ENCODE results near the gene DUSP10.

DNA sequence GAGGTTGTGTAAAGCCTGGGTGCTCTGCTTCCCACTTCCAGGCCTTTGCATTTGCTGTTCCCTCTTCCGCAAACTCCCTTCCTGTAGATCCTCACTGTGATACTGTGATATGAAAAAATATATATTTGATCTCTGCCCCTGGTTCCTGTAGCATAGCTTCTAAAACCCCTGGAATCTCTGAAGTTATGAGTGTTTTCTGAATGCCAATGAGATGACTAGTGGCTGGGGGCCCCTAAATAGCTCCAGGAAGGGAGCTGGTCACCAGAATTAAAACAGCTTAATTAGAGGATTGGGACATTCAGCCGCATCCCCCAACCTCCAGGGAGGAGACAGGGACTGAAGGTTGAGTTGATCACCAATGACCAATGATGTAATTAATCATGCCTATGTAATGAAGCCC, 21.9 kb downstream of the DUSP10 start:
- TF ChIP-seq, protein P1, sequence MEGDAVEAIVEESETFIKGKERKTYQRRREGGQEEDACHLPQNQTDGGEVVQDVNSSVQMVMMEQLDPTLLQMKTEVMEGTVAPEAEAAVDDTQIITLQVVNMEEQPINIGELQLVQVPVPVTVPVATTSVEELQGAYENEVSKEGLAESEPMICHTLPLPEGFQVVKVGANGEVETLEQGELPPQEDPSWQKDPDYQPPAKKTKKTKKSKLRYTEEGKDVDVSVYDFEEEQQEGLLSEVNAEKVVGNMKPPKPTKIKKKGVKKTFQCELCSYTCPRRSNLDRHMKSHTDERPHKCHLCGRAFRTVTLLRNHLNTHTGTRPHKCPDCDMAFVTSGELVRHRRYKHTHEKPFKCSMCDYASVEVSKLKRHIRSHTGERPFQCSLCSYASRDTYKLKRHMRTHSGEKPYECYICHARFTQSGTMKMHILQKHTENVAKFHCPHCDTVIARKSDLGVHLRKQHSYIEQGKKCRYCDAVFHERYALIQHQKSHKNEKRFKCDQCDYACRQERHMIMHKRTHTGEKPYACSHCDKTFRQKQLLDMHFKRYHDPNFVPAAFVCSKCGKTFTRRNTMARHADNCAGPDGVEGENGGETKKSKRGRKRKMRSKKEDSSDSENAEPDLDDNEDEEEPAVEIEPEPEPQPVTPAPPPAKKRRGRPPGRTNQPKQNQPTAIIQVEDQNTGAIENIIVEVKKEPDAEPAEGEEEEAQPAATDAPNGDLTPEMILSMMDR (IDR thresholded peaks at IDR 0.05), result no peak
- no peak for TF ChIP-seq ZFX (IDR thresholded peaks at IDR 0.05; ENCODE audit: borderline replicate concordance)
